EL (cell line): ENCODE measurements around the gene HPSE2.
"Not testable (repeated sequence)": the region's sequence is repeated elsewhere in the genome, so short reads cannot be mapped to it uniquely, and the experiment has no call there.

Source experiments
- DNase-seq: peaks from one replicate; pipeline ENCODE4 v3.0.0-alpha.2; 2016

HPSE2 gene

DNA sequence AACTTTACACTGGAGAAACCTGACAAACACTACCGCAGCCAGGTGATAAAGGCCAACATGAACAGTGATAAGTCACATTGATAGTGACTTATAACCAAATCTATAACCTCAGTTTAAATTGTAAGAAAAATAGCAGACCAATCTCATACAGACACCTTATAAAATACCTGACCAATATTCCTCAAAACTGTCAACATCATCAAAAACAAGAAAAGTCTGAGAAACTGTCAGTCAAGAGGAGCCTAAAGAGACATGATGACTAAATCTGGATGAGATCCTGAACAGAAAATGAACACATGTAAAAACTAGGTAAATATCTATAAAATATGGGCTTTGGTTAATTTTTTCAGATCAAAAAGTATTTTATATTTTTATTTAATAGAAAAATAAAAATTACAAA is 233.3 kb downstream of the HPSE2 start:
- no peak for DNase-seq

DNA sequence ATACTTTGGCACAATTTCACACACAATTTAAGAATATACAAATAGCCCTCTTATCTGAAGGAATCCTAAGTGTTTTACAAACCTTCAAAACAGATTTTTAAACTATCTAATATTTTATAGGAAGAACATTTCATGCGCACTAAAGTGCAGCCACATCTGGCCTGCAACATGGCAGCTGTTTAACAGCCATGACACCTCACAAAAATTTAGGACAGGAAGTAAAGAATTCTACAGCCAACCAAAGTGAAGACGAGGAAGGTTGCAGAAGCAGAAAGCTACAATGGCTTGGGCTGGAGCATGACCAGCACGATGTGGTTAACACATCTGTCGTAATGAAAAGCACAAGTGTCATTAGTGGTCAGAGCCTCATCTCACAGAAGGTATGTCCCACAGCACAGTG is 238.1 kb downstream of the HPSE2 start:
- DNase-seq, result no peak

DNA sequence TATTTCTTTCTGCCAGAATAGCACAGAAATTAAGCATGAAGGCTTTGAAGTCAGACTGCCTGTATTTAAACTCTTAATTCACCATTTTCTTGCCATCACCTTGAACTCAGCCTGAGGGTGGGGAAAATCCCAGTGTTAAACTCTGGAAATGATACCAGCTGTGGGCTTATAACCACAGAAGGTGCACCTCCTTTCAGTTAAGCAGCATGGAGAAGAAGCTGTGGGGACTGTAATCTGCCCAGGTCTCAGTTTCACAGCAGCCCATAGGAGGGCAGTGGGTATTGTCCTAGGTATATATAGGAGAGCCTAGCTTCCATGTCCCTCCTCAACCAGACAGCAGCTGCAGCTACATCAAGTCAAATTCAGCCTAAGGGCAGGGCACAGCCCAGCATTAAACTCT is 241.6 kb downstream of the HPSE2 start:
- no peak for DNase-seq

DNA sequence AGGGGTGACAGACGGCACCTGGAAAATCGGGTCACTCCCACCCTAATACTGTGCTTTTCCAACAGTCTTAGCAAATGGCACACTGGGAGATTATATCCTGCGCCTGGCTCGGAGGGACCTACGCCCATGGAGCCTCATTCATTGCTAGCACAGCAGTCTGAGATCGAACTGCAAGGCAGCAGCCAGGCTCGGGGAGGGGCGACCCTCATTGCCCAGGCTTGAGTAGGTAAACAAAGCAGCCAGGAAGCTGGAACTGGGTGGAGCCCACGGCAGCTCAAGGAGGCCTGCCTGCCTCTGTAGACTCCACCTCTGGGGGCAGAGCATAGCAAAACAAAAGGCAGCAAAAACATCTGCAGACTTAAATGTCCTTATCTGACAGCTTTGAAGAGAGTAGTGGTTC is 251.9 kb downstream of the HPSE2 start:
- DNase-seq, result not testable (repeated sequence)

DNA sequence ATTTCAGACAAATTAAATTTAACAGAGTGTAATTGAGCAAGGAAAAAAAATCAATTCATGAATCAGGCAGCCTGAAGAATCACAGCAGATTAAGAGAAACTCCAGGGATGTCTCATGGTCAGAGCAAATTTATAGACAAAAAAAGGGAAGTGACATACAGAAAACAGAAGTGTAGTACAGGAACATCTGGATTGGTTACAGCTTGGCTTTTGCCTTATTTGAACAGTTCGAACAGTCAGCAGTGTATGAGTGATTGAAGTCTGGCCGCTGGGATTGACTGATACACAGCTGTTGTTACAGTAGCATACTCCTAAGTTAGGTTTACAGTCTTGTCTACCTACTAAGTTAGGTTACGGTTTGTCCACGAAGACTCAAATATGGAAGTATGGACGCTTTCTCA is 255.3 kb downstream of the HPSE2 start:
- no peak for DNase-seq

DNA sequence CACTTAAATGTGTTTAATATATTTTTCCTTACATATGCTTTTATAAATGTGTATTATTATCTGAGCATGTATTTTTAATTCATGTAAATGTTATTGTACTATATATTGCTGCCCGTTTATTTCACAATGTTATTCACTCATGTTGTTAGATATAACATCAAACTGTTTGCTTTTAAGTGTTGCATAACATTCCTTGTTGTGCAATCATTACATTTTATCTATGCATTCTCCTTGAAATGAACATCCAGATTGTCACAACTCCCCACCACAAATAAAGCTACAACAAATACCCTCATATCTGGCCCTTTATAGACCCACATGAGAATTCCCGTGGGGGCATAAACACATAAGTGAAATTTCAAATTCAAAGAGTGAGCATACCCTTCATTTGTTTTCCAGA is 264.2 kb downstream of the HPSE2 start:
- no peak for DNase-seq

DNA sequence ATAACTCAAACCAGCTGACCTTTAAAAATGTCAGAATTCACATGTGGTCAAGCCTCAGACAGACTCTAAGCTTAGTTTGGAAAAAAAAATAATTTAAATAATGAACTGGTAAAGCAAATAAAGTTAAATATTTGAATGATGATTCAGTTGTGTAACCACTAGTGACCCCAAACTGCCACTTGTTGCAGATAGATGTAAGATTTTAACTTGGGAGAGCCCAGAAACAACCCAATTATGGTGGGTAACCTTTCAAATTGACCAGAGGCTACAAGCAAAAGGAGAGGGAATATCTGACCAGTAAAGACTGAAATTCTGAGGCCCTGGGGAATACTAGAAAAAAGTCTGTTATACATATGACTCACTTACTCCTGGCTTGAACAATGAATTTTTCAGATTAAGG is 268.1 kb downstream of the HPSE2 start:
- no peak for DNase-seq

DNA sequence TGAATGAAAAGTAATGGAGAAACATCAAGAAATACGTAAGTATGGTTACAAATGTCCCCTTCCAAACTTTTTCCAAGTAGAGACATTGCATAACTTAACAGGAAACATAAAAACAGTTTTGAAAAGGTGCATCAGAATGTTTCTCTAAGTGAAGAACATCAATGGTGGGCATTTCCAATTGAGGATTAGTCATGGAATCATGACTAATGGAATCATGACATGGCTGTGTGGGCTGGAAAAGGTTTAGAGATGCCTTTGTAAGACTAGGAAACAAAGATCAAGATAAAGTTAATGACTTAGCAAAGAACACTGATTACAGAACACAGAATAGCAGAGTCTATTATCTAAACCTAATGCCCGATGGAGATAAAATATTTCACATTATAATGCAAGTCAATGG is 272.0 kb downstream of the HPSE2 start:
- DNase-seq, result no peak

DNA sequence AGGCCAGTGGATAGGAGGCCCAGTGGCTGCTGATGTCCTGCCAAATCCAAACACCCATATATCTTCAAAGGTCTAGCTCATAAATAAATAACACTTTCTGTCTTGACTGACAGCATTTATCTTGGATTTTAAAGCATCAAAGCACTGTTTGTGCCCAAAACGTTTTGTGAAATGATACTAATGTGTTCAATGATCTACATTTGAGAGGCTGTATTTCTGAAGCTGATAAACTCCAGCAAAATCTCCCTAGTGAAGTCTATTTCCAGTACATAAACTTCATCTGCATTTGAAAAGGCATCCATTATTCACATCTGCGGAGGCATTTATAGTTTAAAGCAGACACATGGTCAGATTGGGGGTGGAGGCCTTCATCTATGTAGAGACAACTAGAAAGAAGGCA is 276.3 kb downstream of the HPSE2 start:
- DNase-seq, result no peak

DNA sequence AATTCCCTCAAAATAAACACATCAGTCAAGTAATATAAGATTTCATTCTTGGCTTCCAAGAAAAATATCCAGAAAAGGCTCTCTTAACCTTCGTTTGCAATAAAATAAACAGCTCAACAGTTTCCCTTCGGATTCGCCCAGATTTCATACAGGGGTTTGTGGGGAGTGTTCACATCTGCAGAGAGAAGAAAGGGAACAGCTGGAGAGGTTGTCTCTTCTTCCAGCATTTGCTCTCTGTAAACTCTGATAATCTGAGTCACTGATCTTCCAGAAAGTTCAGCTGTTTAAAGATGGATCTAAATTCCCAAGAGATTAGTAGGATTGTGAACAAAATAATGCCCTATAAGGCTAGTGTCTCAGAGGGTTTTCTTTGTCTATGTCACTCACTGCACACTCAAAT is 277.9 kb downstream of the HPSE2 start:
- DNase-seq, result no peak

DNA sequence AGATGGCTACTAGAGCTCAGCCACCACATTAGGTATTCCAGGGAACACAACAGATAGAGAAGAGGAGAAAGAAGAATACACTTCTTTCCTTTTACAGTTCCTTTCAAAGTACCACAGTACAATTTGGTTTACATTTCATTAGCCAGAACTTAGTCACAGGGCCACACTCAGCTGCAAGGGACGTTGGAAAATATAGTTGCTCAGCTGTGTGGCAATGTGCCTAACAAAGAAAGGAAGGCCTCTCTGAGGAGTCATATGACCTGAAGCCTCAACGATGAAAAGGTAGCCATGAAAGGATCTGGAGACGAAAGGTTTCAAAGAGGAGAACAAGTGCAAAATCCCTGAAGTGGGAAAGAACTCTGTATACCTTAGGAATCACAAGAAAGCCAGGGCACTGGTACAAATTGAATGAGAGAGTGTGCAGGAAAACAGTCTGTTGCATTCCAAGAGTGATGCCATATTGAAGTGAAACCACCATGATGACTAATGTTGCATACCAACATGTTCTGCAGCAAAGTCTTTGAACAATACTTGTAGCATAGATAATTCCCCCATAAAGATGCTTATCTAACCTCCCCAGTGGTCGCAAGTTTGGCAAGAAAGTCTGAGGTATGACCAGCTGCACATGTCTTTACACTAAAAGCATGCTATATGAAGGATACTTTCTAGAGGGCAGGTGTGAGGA is 278.9 kb downstream of the HPSE2 start:
- DNase-seq, result peak; percentile 56

DNA sequence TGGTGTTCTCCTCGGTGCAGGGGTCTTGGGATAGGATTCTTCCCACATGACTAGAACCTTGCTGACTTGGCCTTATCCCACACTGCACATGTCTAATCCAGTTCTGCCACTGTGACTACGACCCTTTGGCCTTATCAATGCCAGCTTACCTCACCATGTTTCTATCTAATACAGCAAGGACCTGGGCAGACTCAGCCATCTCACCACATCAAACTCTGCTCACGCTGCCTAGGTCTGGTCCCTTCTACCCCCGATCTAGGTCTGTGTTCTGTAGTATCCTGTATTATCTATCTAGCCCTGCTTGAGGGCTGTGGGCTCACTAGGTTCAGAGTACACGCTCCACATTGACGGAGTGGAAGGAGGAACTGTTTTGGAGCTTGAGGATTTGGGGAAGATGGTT is 282.4 kb downstream of the HPSE2 start:
- DNase-seq, result no peak

DNA sequence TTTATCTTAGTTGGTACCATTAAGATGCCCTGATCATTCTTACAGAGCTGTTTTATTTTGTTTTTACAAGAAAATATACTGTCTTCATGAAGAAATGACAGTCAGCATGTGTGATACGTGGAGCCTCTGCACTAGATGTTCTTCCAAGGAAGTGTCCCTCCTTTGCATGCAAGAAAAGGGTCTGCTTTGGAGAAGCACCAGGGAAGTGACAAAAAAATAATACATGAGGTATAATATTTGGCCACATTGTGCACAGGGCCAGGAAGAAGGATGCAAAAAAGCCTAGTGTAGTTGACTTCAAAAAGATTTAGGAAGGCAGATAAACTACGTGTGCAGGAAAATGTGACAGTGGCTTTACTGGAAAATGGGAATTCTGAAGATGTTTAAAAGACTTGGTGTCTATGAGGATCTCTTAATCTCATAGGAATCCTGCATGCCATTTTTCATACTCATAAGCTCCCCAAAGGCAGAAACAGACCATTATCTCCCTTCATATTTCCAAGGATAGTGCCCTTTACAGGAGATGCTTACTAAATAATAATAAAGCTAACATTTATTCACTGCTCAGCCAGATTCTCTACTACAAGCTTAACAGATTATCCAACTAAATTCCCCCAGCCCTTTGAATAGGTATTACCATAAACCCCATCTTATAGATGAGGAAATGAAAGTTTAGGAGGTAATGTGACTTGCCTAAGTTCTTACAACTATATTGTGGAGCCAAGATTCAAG is 284.2 kb downstream of the HPSE2 start:
- DNase-seq, result no peak

DNA sequence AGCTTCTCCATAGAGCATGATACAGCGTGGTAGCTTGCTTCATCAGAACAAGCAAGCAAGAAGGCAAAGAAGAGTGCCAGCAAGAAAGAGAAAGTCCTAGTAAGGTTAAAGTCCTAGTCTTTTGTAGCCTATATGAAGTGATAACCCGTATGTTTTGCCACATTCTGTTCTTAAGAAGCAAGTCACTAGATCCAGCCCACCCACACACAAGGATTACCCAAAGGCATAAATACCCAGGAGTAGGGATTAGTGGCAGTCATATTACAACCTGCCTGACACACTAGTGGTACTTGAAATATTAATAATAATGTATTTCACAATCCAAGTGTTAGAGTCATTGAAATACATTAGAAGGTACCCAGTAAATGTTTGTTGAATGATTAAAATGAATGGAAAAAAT is 285.5 kb downstream of the HPSE2 start:
- DNase-seq, result no peak

DNA sequence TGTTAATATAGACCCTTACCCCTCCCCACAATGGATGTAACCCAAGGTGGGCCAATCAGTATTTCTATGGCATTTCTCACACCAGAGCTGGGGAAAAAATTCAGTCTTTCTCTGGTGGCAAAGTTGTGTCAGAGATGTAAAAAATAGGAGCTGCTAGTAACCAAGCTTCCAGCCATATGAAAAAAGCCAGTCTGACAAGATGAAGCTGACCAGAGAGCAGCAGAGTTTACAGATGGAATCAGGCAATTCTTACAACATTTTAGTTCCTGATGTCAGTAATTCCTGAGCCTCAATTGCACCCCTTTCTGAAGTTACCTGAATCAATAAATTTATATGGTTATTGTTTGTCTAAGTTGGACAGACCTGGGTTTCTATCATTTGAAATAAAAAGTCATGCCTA is 286.3 kb downstream of the HPSE2 start:
- DNase-seq, result no peak

DNA sequence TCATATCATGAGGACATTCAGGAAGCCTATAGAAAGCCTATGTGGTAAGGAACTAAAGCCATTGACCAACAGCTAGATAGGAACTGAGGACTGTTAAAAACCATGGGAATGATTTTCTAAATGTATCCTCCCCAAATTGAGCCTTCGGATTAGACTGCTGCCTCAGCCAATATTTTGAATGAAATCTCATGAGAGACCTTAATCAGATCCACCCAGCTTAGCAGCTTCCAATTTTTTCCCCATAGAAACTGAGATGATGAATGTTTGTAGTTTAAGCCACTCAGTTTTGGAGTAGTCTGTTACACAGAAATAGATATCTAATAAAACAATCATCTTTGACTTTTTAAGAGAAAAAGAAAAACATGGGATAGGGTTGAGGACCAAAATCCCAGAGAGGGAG is 292.0 kb downstream of the HPSE2 start:
- DNase-seq, result no peak

DNA sequence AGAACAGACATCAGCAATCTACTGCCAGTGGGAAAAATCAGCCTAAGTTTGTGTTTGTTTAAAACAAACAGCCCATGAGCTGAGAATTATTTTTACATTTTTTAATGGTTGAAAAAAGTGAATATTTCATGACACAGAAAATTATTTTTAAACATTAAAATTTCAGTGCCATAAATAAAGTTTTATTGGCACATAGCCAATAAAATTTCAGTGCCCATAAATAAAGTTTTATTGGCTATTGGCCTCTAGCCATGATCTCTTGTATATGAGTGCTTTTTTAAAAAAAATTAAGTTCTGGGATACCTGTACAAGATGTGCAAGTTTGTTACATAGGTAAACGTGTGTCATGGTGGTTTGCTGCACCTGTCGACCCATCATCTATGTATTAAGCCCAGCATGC is 305.9 kb downstream of the HPSE2 start:
- DNase-seq, result no peak

DNA sequence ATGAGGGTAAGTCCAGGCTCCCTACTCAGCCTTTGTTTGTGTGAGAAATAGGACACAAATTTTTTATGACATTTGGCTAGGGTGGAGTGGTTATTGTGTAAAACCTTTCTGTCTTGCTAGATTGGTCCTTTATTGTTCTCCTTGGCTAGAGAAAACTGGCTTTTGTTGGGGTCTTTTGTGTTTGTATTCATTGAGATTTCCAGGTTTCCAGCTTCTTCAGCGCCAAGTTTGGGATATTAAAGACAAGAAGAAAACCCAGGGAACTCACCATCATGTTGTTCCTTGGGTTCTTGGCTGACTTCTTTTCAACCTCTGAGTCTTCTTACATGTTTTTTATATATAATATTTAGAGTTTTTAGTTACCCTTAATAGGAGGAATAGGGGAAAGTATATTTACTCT is 310.0 kb downstream of the HPSE2 start:
- DNase-seq, result no peak

DNA sequence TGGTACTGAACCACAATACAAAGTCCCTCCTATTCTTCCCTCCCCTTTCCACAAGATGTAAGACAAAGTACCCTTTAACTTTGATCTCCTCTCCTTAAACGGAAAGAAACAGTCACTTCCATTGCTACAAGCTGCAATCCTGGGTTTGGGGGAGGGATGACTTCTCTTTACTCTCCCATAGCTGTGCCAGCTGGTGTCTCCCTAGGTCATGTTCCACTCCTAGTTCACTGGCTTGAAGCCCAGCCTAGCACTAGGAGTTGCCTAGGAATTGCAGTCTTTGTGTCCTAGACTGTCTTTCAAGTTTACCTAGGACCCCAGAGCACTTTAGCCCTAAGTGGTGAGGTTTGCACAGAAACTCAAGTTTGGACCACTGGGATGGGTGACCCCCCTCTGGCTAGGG is 311.1 kb downstream of the HPSE2 start:
- DNase-seq, result no peak

DNA sequence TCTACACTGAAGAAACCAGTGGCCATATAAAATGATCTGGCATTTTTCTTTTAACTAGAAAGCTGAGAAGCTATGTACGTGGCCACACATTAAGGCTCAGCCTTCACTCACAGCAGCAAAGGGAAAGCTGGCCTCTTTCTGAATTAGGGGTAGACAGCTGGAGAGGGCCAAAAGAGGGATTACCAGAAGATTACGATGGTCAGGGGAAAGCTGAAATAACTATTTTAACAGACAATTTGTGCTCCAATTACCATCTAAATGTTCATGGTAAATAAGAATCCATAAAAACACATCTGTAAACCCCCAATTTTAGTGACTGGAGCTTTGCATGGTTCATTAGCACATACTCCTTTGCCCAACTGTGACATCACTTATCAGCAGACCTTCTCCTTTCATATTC is 314.3 kb downstream of the HPSE2 start:
- DNase-seq, result no peak

DNA sequence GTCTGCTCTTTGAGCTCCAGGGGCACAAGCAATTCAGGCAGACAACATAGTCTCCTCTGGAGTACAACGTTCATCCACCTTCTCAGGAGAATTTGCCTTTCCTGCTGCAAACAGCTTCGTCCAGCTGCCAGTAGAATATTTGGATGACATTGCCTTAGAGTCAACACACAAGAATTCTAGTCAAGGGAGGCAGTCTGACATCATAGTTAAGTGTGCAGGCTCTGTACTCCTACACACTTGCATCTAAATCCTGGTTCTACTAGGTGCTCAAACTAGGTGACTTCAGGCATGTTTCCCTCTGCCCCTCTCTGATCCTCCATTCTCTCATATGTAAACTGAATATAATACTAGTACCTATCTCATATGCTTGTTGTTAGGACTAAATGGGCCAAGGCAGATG is 314.8 kb downstream of the HPSE2 start:
- DNase-seq, result no peak

DNA sequence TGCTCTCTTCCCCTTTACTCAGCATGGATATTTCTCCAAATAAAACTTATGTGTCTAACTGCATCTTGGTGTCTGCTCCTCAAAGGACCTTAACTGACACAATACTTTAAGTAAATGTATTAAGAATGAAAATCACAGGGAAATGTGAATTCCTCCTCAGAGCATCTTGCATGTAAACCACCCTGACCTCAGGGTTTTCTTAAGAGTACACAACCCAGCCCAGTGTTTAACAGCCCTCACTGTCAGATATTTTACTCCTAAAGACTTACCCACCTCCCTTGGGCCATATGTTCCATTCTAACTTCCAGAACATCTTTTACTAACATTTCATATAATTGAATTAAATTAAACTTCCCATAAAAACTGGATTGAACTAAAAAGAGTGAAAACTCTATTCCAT is 315.3 kb downstream of the HPSE2 start:
- DNase-seq, result no peak

DNA sequence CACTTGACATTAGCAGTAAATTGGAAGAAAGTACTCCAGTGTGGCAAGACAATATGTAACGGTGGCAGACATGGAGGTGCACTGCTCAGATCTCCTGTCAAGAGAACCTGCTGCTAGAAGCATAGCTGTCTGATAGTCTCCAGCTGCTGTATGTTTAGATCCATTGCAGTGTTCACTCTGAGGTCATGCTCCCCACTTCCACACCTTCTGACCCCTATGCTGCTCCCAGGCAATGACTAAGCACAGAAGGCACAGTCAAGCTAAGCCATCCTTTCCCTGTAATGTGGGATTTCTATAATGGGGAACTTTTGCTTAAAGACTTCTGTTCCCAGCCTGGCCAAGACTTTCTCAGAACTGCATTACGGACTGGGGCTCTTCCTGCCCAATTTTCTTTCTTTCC is 315.8 kb downstream of the HPSE2 start:
- peak; percentile 1 for DNase-seq

DNA sequence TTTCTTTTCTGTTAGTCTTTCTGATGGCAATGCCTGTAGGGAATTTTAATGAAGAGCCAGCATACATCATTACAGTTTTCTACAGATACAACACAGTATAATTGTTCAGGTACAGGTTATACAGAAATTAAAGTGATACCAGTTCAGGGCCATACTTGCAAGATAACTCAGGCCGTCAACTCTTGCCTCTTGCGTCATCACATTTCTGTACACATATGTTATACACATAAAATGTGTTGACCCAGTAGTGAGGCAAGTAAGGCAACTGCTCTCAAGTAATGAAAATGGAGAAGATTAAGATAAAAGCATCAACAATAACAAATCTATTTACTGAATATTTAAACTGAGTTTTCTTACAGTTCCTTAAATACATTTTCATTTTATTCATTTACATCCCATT is 317.8 kb downstream of the HPSE2 start:
- no peak for DNase-seq

DNA sequence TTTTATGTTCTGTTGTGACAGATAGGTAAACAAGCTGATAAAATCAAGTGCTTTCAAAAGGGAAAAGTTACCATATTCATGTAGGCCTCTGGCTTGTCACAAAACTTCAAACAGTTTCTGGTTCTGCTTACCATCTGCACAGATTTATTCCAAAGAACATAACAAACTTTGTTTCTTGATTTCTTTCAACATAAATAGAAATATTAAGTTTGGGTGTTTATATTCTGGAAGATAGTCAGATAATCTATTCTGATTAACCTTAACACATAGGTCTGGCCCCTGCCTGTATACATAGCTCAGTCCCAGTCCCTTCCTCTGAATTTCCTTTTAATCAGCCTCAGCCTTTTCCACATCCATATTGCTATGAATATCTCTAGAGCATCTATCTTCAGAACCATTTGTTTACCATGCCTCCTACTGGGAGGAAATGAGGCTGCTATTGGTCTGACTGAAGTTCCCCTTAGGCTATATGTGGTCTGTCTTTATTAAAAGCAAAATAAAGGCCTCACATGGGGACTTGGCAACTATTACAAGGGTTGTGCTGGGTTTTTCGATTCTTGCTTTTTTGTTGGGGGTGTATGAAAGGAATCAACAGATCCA is 319.0 kb downstream of the HPSE2 start:
- DNase-seq, result peak; percentile 18
